Non-pigmented ciliary epithelial cell (primary cell): ENCODE results near the gene CETP.
"Not testable (repeated sequence)": the region's sequence is repeated elsewhere in the genome, so short reads cannot be mapped to it uniquely, and the experiment has no call there.

ENCODE experiments used
- DNase-seq: peaks from one replicate; pipeline ENCODE4 v3.0.0-alpha.2; 2010; ENCODE audit warnings: low read depth

Gene CETP

GRCh38 chr16:56933828-56934598 is 27.7 kb upstream of the CETP start:
- no peak for DNase-seq

- not testable (repeated sequence) for DNase-seq
Observed at GRCh38 chr16:56934599-56935145, 27.1 kb upstream of the CETP start.

GRCh38 chr16:56935201-56935600 is 26.5 kb upstream of the CETP start:
- no peak for DNase-seq

GRCh38 chr16:56936491-56936890 is 25.3 kb upstream of the CETP start:
- DNase-seq: no peak

GRCh38 chr16:56936950-56937349 is 24.8 kb upstream of the CETP start:
- no peak for DNase-seq

- no peak for DNase-seq
Observed at GRCh38 chr16:56938664-56939513, 22.9 kb upstream of the CETP start.

- no peak for DNase-seq
Observed at GRCh38 chr16:56939801-56940200, 21.9 kb upstream of the CETP start.

GRCh38 chr16:56941092-56941491 is 20.7 kb upstream of the CETP start:
- no peak for DNase-seq

- DNase-seq: no peak
Observed at GRCh38 chr16:56941856-56942331, 19.9 kb upstream of the CETP start.

GRCh38 chr16:56943761-56944375 is 17.9 kb upstream of the CETP start:
- no peak for DNase-seq

- DNase-seq: no peak
Observed at GRCh38 chr16:56944954-56945839, 16.6 kb upstream of the CETP start.

- DNase-seq: no peak
Observed at GRCh38 chr16:56945847-56946527, 15.8 kb upstream of the CETP start.

- DNase-seq: no peak
Observed at GRCh38 chr16:56946767-56947603, 14.8 kb upstream of the CETP start.

- no peak for DNase-seq
Observed at GRCh38 chr16:56947604-56947995, 14.2 kb upstream of the CETP start.

- DNase-seq: no peak
Observed at GRCh38 chr16:56948234-56948633, 13.5 kb upstream of the CETP start.

GRCh38 chr16:56950051-56950450 is 11.7 kb upstream of the CETP start:
- no peak for DNase-seq

- no peak for DNase-seq
Observed at GRCh38 chr16:56950455-56950854, 11.3 kb upstream of the CETP start.

GRCh38 chr16:56950881-56951771 is 10.6 kb upstream of the CETP start:
- no peak for DNase-seq

GRCh38 chr16:56953006-56953405 is 8.7 kb upstream of the CETP start:
- no peak for DNase-seq
